ENCODE data around the gene STAM2. TPM values are rescaled to one million over a fixed set of nuclear protein-coding genes. Genes with fewer than 3 reads are reported as not detected.
"Not testable (repeated sequence)": the region's sequence is repeated elsewhere in the genome, so short reads cannot be mapped to it uniquely, and the experiment has no call there.

STAM2 gene
- total RNA-seq, 1 donor: 62.0 TPM

- no peak for TF ChIP-seq CTCF (IDR thresholded peaks at IDR 0.05; ENCODE audit: insufficient read depth, low read length)
- no peak for DNase-seq (ENCODE audit: low read depth)
- H3K4me3 ChIP-seq (ENCODE audit: low read depth, low read length): no peak overlapping the region
These were observed 47.9 kb downstream of the STAM2 start for GRCh38 chr2:152127628-152128027.

DNA sequence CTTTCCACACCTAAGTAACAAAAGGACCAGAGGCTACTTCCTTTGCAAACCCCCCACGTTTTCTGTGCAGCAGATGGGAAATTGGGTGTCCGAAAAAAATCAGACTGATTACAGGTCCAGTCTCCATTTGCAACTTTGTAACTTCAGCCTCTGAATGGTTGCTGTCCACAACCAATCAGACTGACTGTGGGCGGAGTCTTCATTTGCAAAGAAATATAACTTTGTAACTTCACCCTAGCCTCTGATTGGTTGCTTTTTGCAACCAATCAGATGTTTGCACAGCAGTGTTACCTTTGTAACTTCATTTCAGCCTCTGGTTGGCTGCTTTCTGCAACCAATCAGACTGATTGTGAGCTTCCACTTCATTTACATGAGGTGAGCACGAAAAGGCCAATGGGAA is 48.9 kb downstream of the STAM2 start:
- H3K4me3 ChIP-seq (ENCODE audit: low read depth, low read length): no peak overlapping the region
- no peak for TF ChIP-seq CTCF (IDR thresholded peaks at IDR 0.05; ENCODE audit: insufficient read depth, low read length)
- DNase-seq (ENCODE audit: low read depth): no peak

- H3K4me3 ChIP-seq (ENCODE audit: low read depth, low read length): no peak overlapping the region
- DNase-seq (ENCODE audit: low read depth): no peak
- TF ChIP-seq CTCF (IDR thresholded peaks at IDR 0.05; ENCODE audit: insufficient read depth, low read length): no peak
These were observed 53.4 kb downstream of the STAM2 start for GRCh38 chr2:152122161-152122560.

GRCh38 chr2:152120430-152120829 is 55.1 kb downstream of the STAM2 start:
- no peak for DNase-seq (ENCODE audit: low read depth)
- H3K4me3 ChIP-seq (ENCODE audit: low read depth, low read length): no peak overlapping the region
- TF ChIP-seq CTCF (IDR thresholded peaks at IDR 0.05; ENCODE audit: insufficient read depth, low read length): no peak

GRCh38 chr2:152115952-152116351 is 59.6 kb downstream of the STAM2 start:
- TF ChIP-seq CTCF (IDR thresholded peaks at IDR 0.05; ENCODE audit: insufficient read depth, low read length): no peak
- no peak for DNase-seq (ENCODE audit: low read depth)
- no peak overlapping the region for H3K4me3 ChIP-seq (ENCODE audit: low read depth, low read length)

GRCh38 chr2:152114366-152114765 is 61.2 kb downstream of the STAM2 start:
- no peak overlapping the region for H3K4me3 ChIP-seq (ENCODE audit: low read depth, low read length)
- no peak for TF ChIP-seq CTCF (IDR thresholded peaks at IDR 0.05; ENCODE audit: insufficient read depth, low read length)
- no peak for DNase-seq (ENCODE audit: low read depth)

DNA sequence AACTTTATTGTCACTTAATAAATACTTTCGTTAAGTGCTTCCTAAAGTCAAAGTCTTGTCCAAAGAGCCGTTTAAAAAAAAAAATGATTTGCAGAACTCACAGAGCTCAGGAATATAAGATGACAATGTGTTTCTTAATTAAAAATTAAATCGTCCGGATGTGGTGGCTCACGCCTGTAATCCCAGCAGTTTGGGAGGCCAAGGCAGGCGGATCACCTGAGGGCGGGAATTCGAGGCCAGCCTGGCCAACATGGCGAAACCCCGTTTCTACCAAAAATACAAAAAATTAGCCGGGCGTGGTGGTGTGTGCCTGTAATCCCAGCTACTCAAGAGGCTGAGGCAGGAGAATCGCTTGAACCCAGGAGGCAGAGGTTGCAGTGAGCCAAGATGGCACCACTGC is 68.4 kb downstream of the STAM2 start:
- DNase-seq (ENCODE audit: low read depth); H3K4me3 ChIP-seq (ENCODE audit: low read depth, low read length): not testable (repeated sequence)
